Adrenal gland (tissue), 12 donors: ENCODE measurements around the gene CDH24. TPM values are rescaled to one million over a fixed set of nuclear protein-coding genes. Genes with fewer than 3 reads are reported as not detected.

Experiments
- DNase-seq, 7 donors: peaks; one replicate each; pipeline ENCODE4 v3.0.0-alpha.2; 2019 to 2020
- H3K27ac ChIP-seq, 5 donors: fragments of 200-600 bp; sonication (generic) in 4 of 5; 1 replicate in 3 of 5; 2 replicates in 2 of 5; pipeline versions ENCODE4 v1.5.1 to v1.8.0; 2016 to 2020; ENCODE audit warnings: mild to moderate bottlenecking in 1 of 5
- H3K27me3 ChIP-seq: fragments of 200-600 bp; 2 replicates; pipeline ENCODE4 v1.8.0; 2021
- H3K36me3 ChIP-seq, 2 donors: fragments of 200-600 bp; replicated peaks in 1 of 2; 1 replicate in 1 of 2; 2 replicates in 1 of 2; pipeline versions ENCODE4 v1.5.1 to v1.8.0; 2018 to 2022
- H3K4me1 ChIP-seq, 2 donors: fragments of 200-600 bp; replicated peaks in 1 of 2; 1 replicate in 1 of 2; 2 replicates in 1 of 2; pipeline versions ENCODE4 v1.5.1 to v1.8.0; 2018 to 2021
- H3K4me3 ChIP-seq, 4 donors: fragments of 200-600 bp; sonication (generic) in 3 of 4; one replicate each; pipeline ENCODE4 v1.5.1; 2016 to 2018
- H3K9me3 ChIP-seq, 3 donors: fragments of 200-600 bp; sonication (generic) in 1 of 3; replicated peaks in 1 of 3; 1 replicate in 2 of 3; 2 replicates in 1 of 3; pipeline versions ENCODE4 v1.5.1 to v1.8.0; 2016 to 2021
- CTCF ChIP-seq, 6 experiments: fragments of 450-650 bp in 4 of 6; fragments of 200-600 bp in 2 of 6; sonication (generic) in 1 of 6; IDR thresholded peaks; 1 replicate in 5 of 6; 2 replicates in 1 of 6; pipeline versions ENCODE4 v1.5.1 to v1.8.0; 2016 to 2021; ENCODE audit warnings: antibody characterized with exemption in 6 of 6, mild to moderate bottlenecking in 2 of 6, moderate library complexity in 1 of 6
- POLR2A ChIP-seq, 2 donors: fragments of 450-650 bp; IDR thresholded peaks; one replicate each; pipeline ENCODE4 v1.6.1; 2017; ENCODE audit warnings: antibody characterized with exemption in 2 of 2, mild to moderate bottlenecking in 2 of 2, moderate library complexity in 1 of 2
- WGBS, 4 donors: extraction: QIAGEN DNeasy Blood & Tissue Kit in 2 of 4; methylation state at CpG; one replicate each; pipeline versions ENCODE4 v1.1.5 to v1.1.7; 2013 to 2017; 5-methylcytosine and 5-hydroxymethylcytosine counted together
- intact Hi-C, 2 donors: fragments of 100-400 bp; cut with DNase I; formaldehyde crosslinking; loops; one replicate each; pipeline versions ENCODE4 v1.14.1 to v1.15.0; 2022 to 2023
- polyA plus RNA-seq, 3 donors: library from polyadenylated mRNA; stranded (reverse); fragments of 200-250 nt in 2 of 3; fragments of 350-450 nt in 1 of 3; fragmentation: Illumina TruSeq in 1 of 3; extraction: RNeasy Lipid Tissue Mini Kit (QIAGEN cat#74804) in 1 of 3; gene quantifications; one replicate each; pipeline ENCODE4 v1.2.3, GENCODE V29; 2013 to 2014
- total RNA-seq, 9 donors: library from RNA; depleted of rRNA in 4 of 9; stranded (reverse); fragments of >200 nt in 4 of 9; fragments of 120-200 nt in 1 of 9; fragmentation: NEBNext Ultra II Directional in 1 of 9; extraction: Animal tissue kit (Norgen Biotek cat#: 25700) in 1 of 9; gene quantifications; one replicate each; pipeline versions ENCODE4 v1.1.0 to v1.2.4, GENCODE V29; 2013 to 2023
- donor health status: healthy with polysubstance abuse.
- donor health status: Bipolar disorder and iron deficiency.
- donor health status: DM: yes; HTN: yes; CAD: no.
- donor health status: DM: no; HTN: no; CAD: no.
- donor health status: DM: no; HTN: no; CAD: no.
- donor health status: DM: yes; HTN: yes; CAD: no.

The CDH24 gene
- total and polyA plus RNA-seq, 12 donors = 1.5 to 29.3 (median 3.5) TPM

GRCh38 chr14:23025151-23025814 is 32.0 kb downstream of the CDH24 start:
- no peaks in the 10 kb centered on the region for H3K27me3 ChIP-seq
- no peak overlapping the region for H3K4me3 ChIP-seq
- peaks cover 0 to 33% of the 10 kb centered on the region in 2 donors for H3K36me3 ChIP-seq
- H3K27ac ChIP-seq = no peak overlapping the region
- no peaks in the 10 kb centered on the region for H3K4me1 ChIP-seq
- intact Hi-C loops = no loop called here
- H3K9me3 ChIP-seq = no peaks in the 10 kb centered on the region
- DNase-seq = no peak
- TF ChIP-seq POLR2A (IDR thresholded peaks at IDR 0.05) (no peak), CTCF (IDR thresholded peaks at IDR 0.05) (no peak)
- WGBS, 4 donors = 69 to 86% (median 78%) methylated on average over 4 of the region's 4 CpGs

- H3K4me3 ChIP-seq = no peak overlapping the region
- TF ChIP-seq POLR2A (IDR thresholded peaks at IDR 0.05) (no peak), CTCF (IDR thresholded peaks at IDR 0.05) (no peak)
- no peak for DNase-seq
- no peaks in the 10 kb centered on the region for H3K9me3 ChIP-seq
- WGBS, 4 donors = 68 to 78% (median 72%) methylated on average over 7 of the region's 7 CpGs
- intact Hi-C loops = no loop called here
- H3K27ac ChIP-seq = no peak overlapping the region
- H3K4me1 ChIP-seq = no peaks in the 10 kb centered on the region
- no peaks in the 10 kb centered on the region for H3K27me3 ChIP-seq
- peaks cover 0 to 31% of the 10 kb centered on the region in 2 donors for H3K36me3 ChIP-seq
These were observed 32.7 kb downstream of the CDH24 start for GRCh38 chr14:23024612-23025075.

- no peak for TF ChIP-seq POLR2A (IDR thresholded peaks at IDR 0.05)
- no peak for TF ChIP-seq CTCF (IDR thresholded peaks at IDR 0.05)
- Histone ChIP-seq H3K36me3 (peaks cover 0 to 28% of the 10 kb centered on the region in 2 donors), H3K4me3 (no peak overlapping the region), H3K9me3 (no peaks in the 10 kb centered on the region), H3K27me3 (no peaks in the 10 kb centered on the region), H3K4me1 (no peaks in the 10 kb centered on the region), H3K27ac (no peak overlapping the region)
- no peak for DNase-seq
- intact Hi-C loops = no loop called here
- 95 to 97% (median 96%) methylated on average over 2 of the region's 2 CpGs for WGBS, 4 donors
These were observed 33.5 kb downstream of the CDH24 start for GRCh38 chr14:23023795-23024152.

- Histone ChIP-seq H3K4me1 (no peaks in the 10 kb centered on the region), H3K27me3 (no peaks in the 10 kb centered on the region), H3K4me3 (no peak overlapping the region), H3K36me3 (peaks cover 0 to 24% of the 10 kb centered on the region in 2 donors), H3K9me3 (no peaks in the 10 kb centered on the region), H3K27ac (no peak overlapping the region)
- DNase-seq = no peak
- 69 to 80% (median 76%) methylated on average over 8 of the region's 8 CpGs for WGBS, 4 donors
- intact Hi-C loops = no loop called here
- TF ChIP-seq CTCF (IDR thresholded peaks at IDR 0.05) = no peak
- TF ChIP-seq POLR2A (IDR thresholded peaks at IDR 0.05) = no peak
These were observed 34.1 kb downstream of the CDH24 start for GRCh38 chr14:23023022-23023794.
